Endothelial cell of umbilical vein (primary cell): ENCODE results near the gene DIS3L2. TPM values are rescaled to one million over a fixed set of nuclear protein-coding genes. Genes with fewer than 3 reads are reported as not detected.

Source experiments
- BruUV-seq: library from RNA; stranded (reverse); fragments of 400-500 nt; replicated peaks from 2 replicates; lab custom pipeline; 2021; lab: Mats Ljungman, UMichigan
- CTCF ChIA-PET: fragments of 300-600, 350-600 bp; sonication (Branson Sonifier 250); formaldehyde crosslinking; loops from one replicate; lab custom pipeline; 2021; ENCODE audit warnings: antibody characterized with exemption, inconsistent platforms; lab: Charles Lee
- POLR2A ChIA-PET: fragments of 300-600, 350-600 bp; sonication (Branson Sonifier 250); formaldehyde crosslinking; loops from one replicate; lab custom pipeline; 2021; ENCODE audit warnings: antibody characterized with exemption, inconsistent platforms; lab: Charles Lee
- DNase-seq: peaks from one replicate; pipeline ENCODE4 v3.0.0-alpha.2; 2011; ENCODE audit warnings: low read depth, low spot score
- FAIRE-seq: peaks from 2 replicates; lab custom pipeline; 2011; peaks lifted over from hg19 to GRCh38; lab: Jason Lieb, UNC
- H2AFZ ChIP-seq: 2 replicates; pipeline ENCODE4 v1.6.0; 2012; ENCODE audit warnings: low read depth, low read length, control low read depth, inconsistent platforms
- H3K27ac ChIP-seq: 2 replicates; pipeline ENCODE4 v1.5.1; 2011; ENCODE audit warnings: low read depth, mild to moderate bottlenecking, control low read depth, low read length, moderate library complexity; ENCODE audit not compliant: insufficient read depth
- H3K27me3 ChIP-seq, 2 experiments: 2 replicates each; pipeline versions ENCODE4 v1.6.0 to v1.6.1; 2011; ENCODE audit warnings: low read length in 2 of 2, mixed read lengths in 1 of 2; ENCODE audit not compliant: control insufficient read depth in 2 of 2, insufficient read depth in 2 of 2
- H3K36me3 ChIP-seq, 2 experiments: 2 replicates in 1 of 2; 3 replicates in 1 of 2; pipeline ENCODE4 v1.5.1; 2011; ENCODE audit warnings: low read length in 2 of 2, mild to moderate bottlenecking in 1 of 2, moderate library complexity in 1 of 2; ENCODE audit not compliant: control insufficient read depth in 2 of 2, insufficient read depth in 2 of 2; ENCODE audit errors: extremely low read depth in 1 of 2
- H3K4me1 ChIP-seq: 3 replicates; pipeline ENCODE4 v1.5.1; 2011; ENCODE audit warnings: mild to moderate bottlenecking, low read length; ENCODE audit not compliant: control insufficient read depth, insufficient read depth; ENCODE audit errors: extremely low read depth
- H3K4me2 ChIP-seq: 2 replicates; pipeline ENCODE4 v1.6.1; 2011; ENCODE audit warnings: low read length, control low read depth, mixed read lengths; ENCODE audit not compliant: insufficient read depth
- H3K4me3 ChIP-seq, 3 experiments: fragments of 200-600 bp in 1 of 3; sonication (generic), shearing (Covaris generic) in 1 of 3; replicated peaks in 1 of 3; 2 replicates each; pipeline ENCODE4 v1.5.1; 2011 to 2016; ENCODE audit warnings: control low read depth in 3 of 3, low read length in 3 of 3, mild to moderate bottlenecking in 2 of 3, inconsistent platforms in 1 of 3, low read depth in 1 of 3, moderate library complexity in 1 of 3; ENCODE audit not compliant: insufficient read depth in 1 of 3
- H3K79me2 ChIP-seq: 2 replicates; pipeline ENCODE4 v1.6.0; 2012; ENCODE audit warnings: low read length, inconsistent platforms; ENCODE audit not compliant: control insufficient read depth, insufficient read depth
- H3K9ac ChIP-seq: replicated peaks from 2 replicates; pipeline ENCODE3; 2011; ENCODE audit warnings: low read length, control low read depth; ENCODE audit not compliant: insufficient read depth; ENCODE audit errors: extremely low read depth
- H3K9me1 ChIP-seq: replicated peaks from 3 replicates; pipeline ENCODE4 v1.6.0; 2011; ENCODE audit warnings: mild to moderate bottlenecking, low read length; ENCODE audit not compliant: control insufficient read depth, insufficient read depth; ENCODE audit errors: extremely low read depth
- H3K9me3 ChIP-seq: replicated peaks from 2 replicates; pipeline ENCODE4 v1.5.1; 2012; ENCODE audit warnings: low read length, inconsistent platforms; ENCODE audit not compliant: control insufficient read depth, insufficient read depth
- H4K20me1 ChIP-seq: replicated peaks from 2 replicates; pipeline ENCODE3; 2011; ENCODE audit warnings: mild to moderate bottlenecking, low read length; ENCODE audit not compliant: control insufficient read depth, insufficient read depth; ENCODE audit errors: extremely low read depth
- EZH2 ChIP-seq: IDR thresholded peaks from 2 replicates; pipeline ENCODE4 v1.6.1; 2012; ENCODE audit warnings: borderline replicate concordance, low read depth, mild to moderate bottlenecking, moderate library complexity, low read length, inconsistent platforms; ENCODE audit not compliant: severe bottlenecking
- FOS ChIP-seq: IDR thresholded peaks from 2 replicates; pipeline ENCODE4 v1.6.1; 2011; ENCODE audit warnings: mild to moderate bottlenecking, low read length, moderate library complexity, borderline replicate concordance; ENCODE audit not compliant: insufficient read depth
- GATA2 ChIP-seq: IDR thresholded peaks from 2 replicates; pipeline ENCODE4 v1.7.0; 2011; ENCODE audit warnings: low read depth, mild to moderate bottlenecking, moderate library complexity, mixed read lengths, low read length; ENCODE audit not compliant: insufficient read length, insufficient read depth
- JUN ChIP-seq: IDR thresholded peaks from 2 replicates; pipeline ENCODE4 v1.6.1; 2011; ENCODE audit warnings: borderline replicate concordance, low read depth; ENCODE audit not compliant: insufficient read length, insufficient read depth
- MYC ChIP-seq: IDR thresholded peaks from one replicate; pipeline ENCODE4 v1.6.1; 2011; ENCODE audit warnings: mild to moderate bottlenecking, low read depth, low read length
- POLR2A ChIP-seq: IDR thresholded peaks from 2 replicates; pipeline ENCODE4 v1.6.1; 2012; ENCODE audit warnings: low read depth, mild to moderate bottlenecking, control low read depth, low read length
- POLR2AphosphoS5 ChIP-seq: IDR thresholded peaks from 2 replicates; pipeline ENCODE4 v1.6.1; 2012; ENCODE audit warnings: low read depth, mild to moderate bottlenecking, control low read depth, low read length, moderate library complexity; ENCODE audit not compliant: insufficient read depth
- dilution Hi-C: fragments of 300-500 bp; cut with MboI; formaldehyde crosslinking; loops from one replicate; pipeline ENCODE4 v1.15.0; 2019; ENCODE audit warnings: low sequenced_read_pairs; ENCODE audit not compliant: extremely low pct_ligation_motif_present
- intact Hi-C: fragments of 100-400 bp; cut with micrococcal nuclease; formaldehyde crosslinking; loops from one replicate; pipeline ENCODE4 v1.10.0; 2022
- polyA plus RNA-seq, 4 experiments: library from polyadenylated mRNA; depleted of rRNA in 3 of 4; stranded (reverse) in 3 of 4; unstranded in 1 of 4; fragments of >200 nt; gene quantifications; 2 replicates each; pipeline versions ENCODE4 v1.2.1 to v1.2.3, GENCODE V29; 2011 to 2012; ENCODE audit warnings: missing spikeins in 1 of 4
- total RNA-seq: library from RNA; stranded (reverse); gene quantifications from 2 replicates; pipeline ENCODE4 v1.2.3, GENCODE V29; 2021
- TF ChIP-seq, protein P1 (sequence below), 2 donors: IDR thresholded peaks; 1 replicate in 1 of 2; 2 replicates in 1 of 2; pipeline ENCODE4 v1.5.1; 2011; ENCODE audit warnings: low read length in 2 of 2, mild to moderate bottlenecking in 2 of 2, moderate library complexity in 2 of 2, control low read depth in 1 of 2, inconsistent platforms in 1 of 2, low read depth in 1 of 2; ENCODE audit not compliant: insufficient read depth in 1 of 2; ENCODE audit errors: extremely low read depth in 1 of 2
- TF ChIP-seq, protein P2 (sequence below): IDR thresholded peaks from 2 replicates; pipeline ENCODE4 v1.6.1; 2011; ENCODE audit not compliant: insufficient read depth, insufficient read length

DIS3L2 gene
- total and polyA plus RNA-seq, 2 donors (not counting 3 experiments of a cell fraction or from before 2014, with no cell fraction given), result 14.6 to 31.2 TPM

DNA sequence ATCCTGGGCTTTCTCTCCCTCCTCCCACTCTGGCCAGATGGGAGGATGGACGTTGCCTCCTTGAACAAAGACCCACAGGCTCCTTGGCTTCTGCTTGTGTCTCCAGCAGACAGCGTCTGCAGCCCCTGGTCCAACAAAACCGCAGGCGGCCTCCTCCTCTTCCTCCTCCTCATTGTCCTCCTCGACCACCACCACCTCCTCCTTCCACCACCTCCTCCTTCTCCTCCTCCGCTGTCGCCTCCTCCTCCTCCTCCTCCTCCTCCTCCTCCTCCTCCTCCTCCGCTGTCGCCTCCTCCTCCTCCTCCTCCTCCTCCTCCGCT is 371.4 kb downstream of the DIS3L2 start:
- no peaks in the 10 kb centered on the region for H3K4me1 ChIP-seq
- no peak overlapping the region for H3K4me3 ChIP-seq
- H3K27ac ChIP-seq, result no peak overlapping the region
- no peak overlapping the region for H3K9ac ChIP-seq
- FAIRE-seq (no peak), DNase-seq (no peak)
- no TSS peak for BruUV-seq
- no peak overlapping the region for H2AFZ ChIP-seq
- no peaks in the 10 kb centered on the region for H3K9me3 ChIP-seq
- no peaks in the 10 kb centered on the region for H3K9me1 ChIP-seq
- no peaks in the 10 kb centered on the region for H3K79me2 ChIP-seq
- H3K27me3 ChIP-seq, result no peaks in the 10 kb centered on the region
- no peak for TF ChIP-seq POLR2A
- no peak for TF ChIP-seq MYC
- no peak for TF ChIP-seq JUN
- no peak for TF ChIP-seq FOS
- TF ChIP-seq, protein P1, sequence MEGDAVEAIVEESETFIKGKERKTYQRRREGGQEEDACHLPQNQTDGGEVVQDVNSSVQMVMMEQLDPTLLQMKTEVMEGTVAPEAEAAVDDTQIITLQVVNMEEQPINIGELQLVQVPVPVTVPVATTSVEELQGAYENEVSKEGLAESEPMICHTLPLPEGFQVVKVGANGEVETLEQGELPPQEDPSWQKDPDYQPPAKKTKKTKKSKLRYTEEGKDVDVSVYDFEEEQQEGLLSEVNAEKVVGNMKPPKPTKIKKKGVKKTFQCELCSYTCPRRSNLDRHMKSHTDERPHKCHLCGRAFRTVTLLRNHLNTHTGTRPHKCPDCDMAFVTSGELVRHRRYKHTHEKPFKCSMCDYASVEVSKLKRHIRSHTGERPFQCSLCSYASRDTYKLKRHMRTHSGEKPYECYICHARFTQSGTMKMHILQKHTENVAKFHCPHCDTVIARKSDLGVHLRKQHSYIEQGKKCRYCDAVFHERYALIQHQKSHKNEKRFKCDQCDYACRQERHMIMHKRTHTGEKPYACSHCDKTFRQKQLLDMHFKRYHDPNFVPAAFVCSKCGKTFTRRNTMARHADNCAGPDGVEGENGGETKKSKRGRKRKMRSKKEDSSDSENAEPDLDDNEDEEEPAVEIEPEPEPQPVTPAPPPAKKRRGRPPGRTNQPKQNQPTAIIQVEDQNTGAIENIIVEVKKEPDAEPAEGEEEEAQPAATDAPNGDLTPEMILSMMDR (IDR thresholded peaks at IDR 0.05; ENCODE audit: extremely low read depth in 1 of 2, insufficient read depth in 1 of 2, low read depth in 1 of 2, low read length in 2 of 2), result no peak
- no peak for TF ChIP-seq EZH2
- TF ChIP-seq, protein P2, sequence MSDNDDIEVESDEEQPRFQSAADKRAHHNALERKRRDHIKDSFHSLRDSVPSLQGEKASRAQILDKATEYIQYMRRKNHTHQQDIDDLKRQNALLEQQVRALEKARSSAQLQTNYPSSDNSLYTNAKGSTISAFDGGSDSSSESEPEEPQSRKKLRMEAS, result no peak
- no peak for TF ChIP-seq GATA2
- no peak for TF ChIP-seq POLR2AphosphoS5
- dilution Hi-C loops, result no loop called here
- H3K36me3 ChIP-seq, result peaks cover 0 to 4% of the 10 kb centered on the region in 2 experiments
- H4K20me1 ChIP-seq, result no peaks in the 10 kb centered on the region
- intact Hi-C loops, result no loop called here
- ChIA-PET CTCF (no interaction called here), POLR2A (no interaction called here)
- no peak overlapping the region for H3K4me2 ChIP-seq
